GM21576 (cell line): ENCODE measurements around the gene TP63.
"Not testable (repeated sequence)": the region's sequence is repeated elsewhere in the genome, so short reads cannot be mapped to it uniquely, and the experiment has no call there.

Source experiments
- ATAC-seq: cut with Tn5 transposase; IDR thresholded peaks from one replicate; pipeline ENCODE4 v1.9.1; 2021; ENCODE audit warnings: mild to moderate bottlenecking, moderate library complexity; ENCODE audit not compliant: unreplicated experiment

TP63 gene

GRCh38 chr3:189631373-189631408 is at the start of gene TP63:
TSS of gene TP63 (plus strand) at chr3:189631389. CDS start at chr3:189631516, 127 bp downstream.
- ATAC-seq = no peak

DNA sequence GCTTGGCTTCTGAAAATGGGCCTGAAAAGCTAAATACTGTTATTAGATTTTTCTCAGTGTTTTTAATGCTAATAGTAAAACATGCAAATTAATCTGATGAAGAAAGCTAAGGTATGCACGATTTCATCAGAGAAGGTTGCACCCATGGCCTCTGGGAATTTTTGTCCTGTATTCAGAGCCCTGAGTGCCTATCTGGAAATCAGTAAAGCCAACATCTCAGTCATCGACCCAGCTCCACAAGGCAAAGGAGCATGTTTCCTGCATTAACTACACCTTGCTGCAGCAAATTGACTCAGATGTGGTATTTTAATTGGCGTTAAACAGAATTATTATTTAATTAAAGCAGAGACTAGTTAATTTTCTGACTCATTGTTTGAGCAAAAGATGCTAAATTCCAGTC is 49.0 kb upstream of the TP63 start:
- no peak for ATAC-seq

GRCh38 chr3:189584645-189585044 is 46.5 kb upstream of the TP63 start:
- ATAC-seq = no peak

- peak; percentile 87 for ATAC-seq
Measured at GRCh38 chr3:189586941-189587663, 44.1 kb upstream of the TP63 start.

DNA sequence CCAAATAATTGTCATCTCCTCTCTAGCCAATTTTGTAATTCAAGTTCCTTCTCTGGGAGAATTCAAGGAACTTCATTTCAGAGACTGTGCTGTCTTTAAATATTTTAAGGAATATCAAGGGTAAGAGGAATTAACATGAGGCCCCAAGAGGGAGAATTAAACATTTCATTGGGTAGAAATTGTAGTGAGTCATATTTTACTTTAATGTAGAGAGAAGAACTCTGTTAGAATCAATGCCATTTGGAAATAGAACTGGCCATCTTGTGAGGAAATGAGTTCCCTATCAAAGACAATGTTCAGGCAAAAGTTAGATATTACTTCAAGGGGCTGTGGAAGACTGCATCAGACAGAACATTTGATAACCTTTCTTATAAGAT is 43.5 kb upstream of the TP63 start:
- ATAC-seq = no peak

DNA sequence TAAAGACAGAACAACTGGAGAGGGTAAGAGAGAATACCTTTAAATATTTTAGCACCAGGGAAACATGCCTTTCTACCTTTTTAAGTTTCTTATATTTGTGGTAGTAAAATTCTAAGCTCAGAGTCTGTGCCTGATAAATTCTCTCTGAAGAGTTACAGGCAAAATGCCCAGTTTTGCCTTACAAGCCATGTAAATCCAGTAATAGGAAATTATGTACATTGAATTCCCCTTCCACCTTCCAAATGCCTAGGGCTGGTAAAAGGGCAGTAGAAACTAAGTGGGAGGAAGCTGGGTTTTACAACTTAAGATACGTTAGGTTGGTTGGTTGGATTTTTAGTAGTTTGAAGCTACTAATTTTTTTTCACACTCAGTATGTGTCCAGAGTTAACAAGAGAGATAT is 43.1 kb upstream of the TP63 start:
- ATAC-seq = no peak

DNA sequence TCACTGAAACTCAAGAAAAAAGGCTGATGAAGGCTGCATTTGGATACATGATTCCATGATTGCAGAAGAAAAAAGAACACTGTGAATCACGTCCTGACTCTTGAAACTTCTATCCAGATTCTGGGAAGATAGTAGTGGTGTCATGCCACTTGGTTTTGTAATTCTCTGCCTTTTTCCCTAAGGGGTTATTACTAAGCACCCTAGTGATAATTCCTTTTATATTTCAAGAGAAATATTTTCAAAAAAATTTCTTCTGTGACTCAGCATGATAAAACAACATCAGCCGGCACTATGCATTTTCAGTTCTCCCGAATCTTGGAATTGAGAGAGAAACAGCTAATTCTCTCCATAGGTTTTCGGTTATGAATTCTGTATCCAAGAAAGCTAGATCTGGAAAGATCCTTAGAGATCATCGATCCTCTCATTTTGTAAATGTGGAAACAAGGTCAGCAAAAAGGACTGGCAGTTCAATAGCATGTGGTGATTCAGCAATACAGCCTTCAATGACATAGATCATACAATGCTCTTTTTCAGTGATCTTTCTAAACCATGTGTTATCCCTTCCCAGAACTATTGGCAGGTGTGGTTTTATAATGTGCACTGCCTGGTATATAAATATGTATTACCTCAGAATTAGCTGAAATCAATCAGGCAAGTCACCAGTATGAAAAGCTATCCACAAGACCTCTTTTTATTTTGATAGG is 42.6 kb upstream of the TP63 start:
- no peak for ATAC-seq

DNA sequence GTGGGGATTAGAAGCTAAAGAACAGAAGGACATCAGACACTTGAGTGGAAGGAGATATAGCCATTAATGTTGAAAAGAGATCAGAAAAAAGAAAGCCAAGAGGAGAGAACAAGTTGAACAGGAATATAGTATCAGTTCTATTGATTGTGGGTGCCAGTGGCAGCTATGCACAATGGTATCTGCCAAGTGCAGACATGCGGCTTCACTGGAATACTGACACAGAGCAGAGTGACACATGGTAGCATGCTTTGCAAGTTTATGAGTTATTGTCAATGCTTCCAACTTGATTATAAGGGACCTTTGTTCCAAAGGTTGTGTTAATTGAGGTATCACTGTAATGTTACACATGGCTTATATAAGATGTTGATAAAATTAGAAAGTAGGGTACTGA is 42.0 kb upstream of the TP63 start:
- ATAC-seq = no peak

GRCh38 chr3:189590223-189590622 is 41.0 kb upstream of the TP63 start:
- ATAC-seq = no peak

GRCh38 chr3:189593581-189593980 is 37.6 kb upstream of the TP63 start:
- no peak for ATAC-seq

DNA sequence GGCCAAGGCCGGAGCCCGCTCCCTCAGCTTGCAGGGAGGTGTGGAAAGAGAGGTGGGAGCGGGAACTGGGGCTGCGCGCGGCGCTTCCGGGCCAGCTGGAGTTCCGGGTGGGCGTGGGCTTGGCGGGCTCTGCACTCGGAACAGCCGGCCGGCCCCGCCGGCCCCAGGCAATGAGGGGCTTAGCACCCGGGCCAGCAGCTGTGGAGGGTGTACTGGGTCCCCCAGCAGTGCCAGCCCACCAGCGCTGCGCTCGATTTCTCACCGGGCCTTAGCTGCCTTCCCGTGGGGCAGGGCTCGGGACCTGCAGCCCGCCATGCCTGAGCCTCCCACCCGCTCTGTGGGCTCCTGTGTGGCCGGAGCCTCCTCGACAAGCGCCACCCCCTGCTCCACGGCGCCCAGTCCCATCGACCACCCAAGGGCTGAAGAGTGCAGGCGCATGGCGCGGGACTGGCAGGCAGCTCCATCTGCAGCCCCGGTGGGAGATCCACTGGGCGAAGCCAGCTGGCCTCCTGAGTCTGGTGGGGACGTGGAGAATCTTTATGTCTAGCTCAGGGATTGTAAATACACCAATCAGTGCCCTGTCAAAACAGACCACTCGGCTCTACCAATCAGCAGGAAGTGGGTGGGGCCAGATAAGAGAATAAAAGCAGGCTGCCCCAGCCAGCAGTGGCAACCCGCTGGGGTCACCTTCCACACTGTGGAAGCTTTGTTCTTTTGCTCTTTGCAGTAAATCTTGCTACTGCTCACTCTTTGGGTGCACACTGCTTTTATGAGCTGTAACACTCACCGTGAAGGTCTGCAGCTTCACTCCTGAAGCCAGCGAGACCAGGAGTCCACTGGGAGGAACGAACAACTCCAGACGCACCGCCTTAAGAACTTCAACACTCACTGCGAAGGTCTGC is 34.9 kb upstream of the TP63 start:
- not testable (repeated sequence) for ATAC-seq

DNA sequence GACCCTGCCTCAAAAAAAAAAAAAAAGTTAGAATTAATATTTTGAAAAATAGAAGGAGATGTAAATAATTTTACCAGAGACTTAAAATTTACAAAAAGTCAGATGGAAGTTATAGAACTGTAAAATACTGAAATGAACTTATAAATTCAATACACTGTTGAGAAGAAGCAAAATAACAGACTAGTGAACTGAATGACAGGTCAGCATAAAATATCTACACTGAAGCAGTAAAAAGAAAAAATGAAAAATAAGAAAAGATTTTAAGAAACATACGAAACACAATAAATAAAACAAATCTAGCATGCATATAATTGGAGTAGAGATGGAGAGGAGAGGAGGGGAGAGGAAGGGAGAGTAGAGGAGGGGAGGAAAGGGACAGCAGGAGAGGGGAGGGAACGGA is 33.3 kb upstream of the TP63 start:
- no peak for ATAC-seq

DNA sequence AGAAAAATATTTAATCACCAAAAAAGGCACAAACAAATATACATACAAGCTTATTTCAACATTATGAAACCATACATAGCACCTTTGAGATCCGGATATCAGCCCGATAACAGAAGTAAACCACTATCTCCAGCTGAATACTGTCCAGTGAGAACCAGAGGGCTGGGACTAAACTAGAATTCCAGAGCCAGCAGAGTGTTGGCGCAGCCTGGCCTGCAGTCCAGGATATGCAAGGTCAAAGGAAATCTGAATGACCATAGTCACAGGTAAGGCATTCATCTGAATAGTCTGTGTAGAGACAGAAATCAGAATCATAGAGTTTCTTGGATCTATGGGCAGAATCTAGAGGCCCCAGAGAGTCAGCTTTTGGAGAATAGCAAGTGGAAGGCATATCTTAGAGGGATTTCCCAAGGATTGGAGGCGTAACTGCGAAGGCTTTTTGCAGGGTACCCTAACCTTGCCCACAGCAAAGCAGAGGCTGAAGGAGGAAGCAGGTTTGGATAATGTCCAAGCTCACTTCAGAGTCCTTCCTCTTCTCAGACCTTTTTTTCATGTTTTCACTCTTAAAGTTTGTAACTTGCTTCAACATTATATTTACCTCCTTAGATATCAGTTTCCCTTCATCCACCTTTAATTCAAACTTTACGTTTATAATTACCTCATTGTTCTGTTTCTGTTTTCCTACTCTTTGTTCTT is 32.5 kb upstream of the TP63 start:
- ATAC-seq = no peak

- ATAC-seq = no peak
Measured at GRCh38 chr3:189602471-189602870, 28.7 kb upstream of the TP63 start.

DNA sequence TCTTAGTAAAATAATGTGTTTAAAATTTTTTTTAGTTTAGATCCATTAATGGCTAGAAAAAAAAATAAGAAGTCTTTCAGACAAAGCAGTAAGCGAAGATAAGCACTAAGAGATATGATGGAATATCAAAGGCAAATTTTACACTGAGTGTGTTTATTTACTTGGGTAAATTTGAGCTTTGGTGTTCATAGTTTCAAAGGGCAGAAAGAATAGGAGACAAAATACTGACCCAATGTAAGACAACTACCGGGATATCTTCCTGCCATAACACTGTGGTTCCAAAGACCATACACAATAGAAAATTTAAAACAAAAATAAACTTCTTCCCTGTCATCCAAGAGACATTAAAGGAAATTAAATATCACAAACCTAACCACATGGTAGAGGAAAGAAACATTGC is 25.5 kb upstream of the TP63 start:
- ATAC-seq = no peak

DNA sequence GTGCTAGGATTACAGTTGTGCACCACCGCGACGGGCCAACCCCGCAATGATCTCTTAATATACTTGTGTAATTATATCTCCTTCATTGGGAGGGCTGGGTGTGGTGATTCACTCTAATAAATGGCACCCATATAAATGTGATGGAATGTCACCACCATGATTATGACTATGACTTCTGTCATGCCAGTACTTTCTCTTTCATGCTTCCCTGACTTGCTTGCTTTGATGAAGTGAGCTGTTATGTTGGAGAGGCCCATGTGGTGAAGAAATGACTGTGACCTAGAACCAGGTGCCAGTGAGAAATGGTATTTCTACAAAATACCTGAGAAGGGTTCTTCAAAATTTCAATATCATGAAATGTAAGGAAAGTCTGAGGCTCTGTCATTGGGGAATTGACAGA is 24.4 kb upstream of the TP63 start:
- ATAC-seq = no peak

DNA sequence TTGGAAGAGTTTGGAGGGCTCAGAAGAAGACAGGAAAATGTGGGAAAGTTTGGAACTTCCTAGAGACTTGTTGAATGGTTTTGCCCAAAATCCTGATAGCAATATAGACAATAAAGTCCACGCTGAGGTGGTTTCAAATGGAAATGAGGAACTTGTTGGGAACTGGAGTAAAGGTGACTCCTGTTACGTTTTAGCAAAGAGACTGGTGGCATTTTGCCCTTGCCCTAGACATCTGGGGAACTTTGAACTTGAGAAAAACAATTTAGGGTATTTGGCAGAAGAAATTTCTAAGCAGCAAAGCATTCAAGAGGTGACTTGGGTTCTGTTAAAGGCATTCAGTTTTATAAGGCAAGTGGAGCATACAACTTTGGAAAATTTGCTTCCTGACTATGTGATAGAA is 18.5 kb upstream of the TP63 start:
- ATAC-seq = not testable (repeated sequence)

- no peak for ATAC-seq
Measured at GRCh38 chr3:189613122-189613521, 18.1 kb upstream of the TP63 start.

DNA sequence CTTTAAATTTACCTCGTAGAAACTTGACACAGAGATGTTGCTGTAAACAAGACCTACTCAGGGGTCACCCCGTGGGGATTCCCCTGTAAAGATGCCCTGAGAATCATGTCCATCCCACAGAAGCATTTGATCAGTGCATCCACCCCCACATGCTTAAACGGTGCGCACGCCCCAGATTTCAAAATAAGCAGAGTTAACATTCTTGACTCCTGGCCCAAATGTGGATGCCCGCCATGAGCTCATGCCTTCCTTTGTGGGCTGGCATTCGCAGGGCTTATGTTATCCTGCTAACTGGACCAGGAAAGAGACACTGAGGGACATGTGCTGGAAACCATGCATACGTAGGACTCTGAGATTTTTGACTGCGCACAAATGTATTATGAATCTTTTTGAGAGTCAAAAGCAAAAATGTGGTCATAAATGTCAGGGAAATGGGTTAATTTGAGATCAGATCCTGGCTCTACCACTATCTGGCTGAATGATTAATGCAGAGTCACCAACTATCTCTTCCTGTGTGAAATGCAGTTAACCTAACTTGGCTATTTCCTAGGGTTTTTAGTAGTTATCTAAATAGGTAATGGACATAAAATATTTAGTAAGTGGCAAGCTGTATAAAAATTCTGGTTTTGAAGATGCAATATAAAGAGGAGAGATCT is 9.1 kb upstream of the TP63 start:
- ATAC-seq = no peak

DNA sequence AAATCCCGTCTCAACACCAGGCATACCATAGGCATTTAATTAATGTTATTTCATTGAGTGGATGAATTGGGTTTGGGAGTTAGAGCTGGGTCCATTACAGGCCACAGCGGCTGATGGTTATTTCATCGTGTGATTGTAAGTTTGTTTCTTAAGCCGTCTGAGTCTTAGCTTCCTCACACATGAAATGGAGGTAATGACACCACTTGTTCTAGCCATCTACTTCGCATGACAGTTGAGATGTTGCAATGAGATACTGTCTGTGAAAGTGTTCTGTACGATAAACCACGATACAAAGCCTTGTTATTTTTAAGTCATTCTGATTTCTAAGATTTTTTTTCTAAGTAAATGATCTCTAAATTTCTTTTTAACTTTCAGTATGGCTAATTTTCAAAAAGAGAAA is 8.6 kb upstream of the TP63 start:
- ATAC-seq = no peak

DNA sequence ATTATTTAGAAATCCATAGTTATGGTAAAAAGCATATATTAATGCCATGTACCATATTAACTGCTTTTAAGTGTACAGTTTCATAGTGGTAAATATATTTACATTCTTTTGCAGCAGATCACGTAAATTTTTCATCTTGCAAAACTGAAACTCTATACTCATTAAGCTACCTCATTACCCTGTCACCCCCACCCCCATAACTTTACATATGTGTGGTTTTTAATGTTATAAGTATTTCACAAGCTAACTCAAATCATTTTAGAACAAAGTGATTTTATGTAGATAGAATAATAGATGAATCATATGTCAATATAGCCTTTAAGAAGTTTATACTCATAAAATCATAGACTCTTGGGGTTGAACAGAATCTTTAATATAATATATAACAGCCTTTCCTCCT is 7.1 kb upstream of the TP63 start:
- ATAC-seq = no peak
